Epithelial cell of esophagus (primary cell): ENCODE data around the gene EHMT1.

Experiments used
- DNase-seq: peaks from one replicate; pipeline ENCODE4 v3.0.0; 2010; ENCODE audit warnings: low read depth
- H3K4me3 ChIP-seq: 2 replicates; pipeline ENCODE4 v1.5.1; 2011; ENCODE audit warnings: mild to moderate bottlenecking, low read length, control low read depth
- TF ChIP-seq, protein P1 (sequence below): IDR thresholded peaks from 2 replicates; pipeline ENCODE4 v1.5.1; 2011; ENCODE audit warnings: low read depth, mild to moderate bottlenecking, low read length, control low read depth, inconsistent platforms; ENCODE audit not compliant: insufficient read depth; ENCODE audit errors: missing control alignments

EHMT1 gene

DNA sequence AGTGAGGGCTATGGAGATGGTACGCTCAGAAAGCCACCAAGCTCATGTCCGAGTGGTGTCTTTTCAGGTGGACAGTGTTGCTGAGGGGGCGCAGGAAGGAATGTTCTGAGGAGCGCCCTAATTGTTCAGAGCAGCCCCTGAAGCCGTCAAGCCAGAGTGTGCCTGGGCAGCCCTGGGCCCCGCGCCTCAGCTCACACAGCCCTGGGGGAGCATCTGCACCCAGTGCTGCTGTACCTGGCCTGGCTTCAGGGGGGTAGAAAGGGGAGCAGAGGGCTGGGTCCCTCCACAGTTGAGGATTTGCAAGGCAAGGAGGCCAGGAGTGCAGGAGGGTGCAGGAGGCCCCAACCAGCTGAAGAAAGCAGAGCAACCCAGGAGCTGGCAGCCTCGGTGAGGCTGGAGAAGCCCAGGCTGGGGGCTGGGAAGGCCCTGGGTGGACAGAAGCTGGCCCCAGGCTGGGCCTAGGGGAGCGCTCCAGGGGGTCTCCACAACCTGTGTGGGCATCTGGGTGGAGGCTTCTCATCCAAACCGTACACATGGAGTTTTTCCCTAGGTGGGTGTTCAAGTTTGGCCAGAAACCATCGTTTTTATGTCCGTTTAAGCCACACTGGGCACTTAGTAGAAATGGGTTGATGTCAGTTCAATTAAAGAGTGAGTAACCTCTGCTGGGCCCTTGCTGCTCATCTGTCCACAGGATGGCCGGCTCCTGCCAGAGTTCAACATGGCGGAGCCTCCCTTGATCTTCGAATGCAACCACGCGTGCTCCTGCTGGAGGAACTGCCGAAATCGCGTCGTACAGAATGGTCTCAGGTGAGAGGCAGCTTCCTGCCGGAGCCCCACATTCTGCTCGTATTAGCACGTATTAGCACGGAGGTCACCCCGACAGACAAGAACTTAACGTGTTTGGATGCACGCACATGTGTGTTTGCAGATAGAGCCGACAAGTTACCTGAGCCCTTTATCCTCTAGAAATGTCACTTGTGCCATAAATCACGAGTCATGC, 196.8 kb downstream of the EHMT1 start:
- H3K4me3 ChIP-seq = no peak overlapping the region
- no peak for DNase-seq
- TF ChIP-seq, protein P1, sequence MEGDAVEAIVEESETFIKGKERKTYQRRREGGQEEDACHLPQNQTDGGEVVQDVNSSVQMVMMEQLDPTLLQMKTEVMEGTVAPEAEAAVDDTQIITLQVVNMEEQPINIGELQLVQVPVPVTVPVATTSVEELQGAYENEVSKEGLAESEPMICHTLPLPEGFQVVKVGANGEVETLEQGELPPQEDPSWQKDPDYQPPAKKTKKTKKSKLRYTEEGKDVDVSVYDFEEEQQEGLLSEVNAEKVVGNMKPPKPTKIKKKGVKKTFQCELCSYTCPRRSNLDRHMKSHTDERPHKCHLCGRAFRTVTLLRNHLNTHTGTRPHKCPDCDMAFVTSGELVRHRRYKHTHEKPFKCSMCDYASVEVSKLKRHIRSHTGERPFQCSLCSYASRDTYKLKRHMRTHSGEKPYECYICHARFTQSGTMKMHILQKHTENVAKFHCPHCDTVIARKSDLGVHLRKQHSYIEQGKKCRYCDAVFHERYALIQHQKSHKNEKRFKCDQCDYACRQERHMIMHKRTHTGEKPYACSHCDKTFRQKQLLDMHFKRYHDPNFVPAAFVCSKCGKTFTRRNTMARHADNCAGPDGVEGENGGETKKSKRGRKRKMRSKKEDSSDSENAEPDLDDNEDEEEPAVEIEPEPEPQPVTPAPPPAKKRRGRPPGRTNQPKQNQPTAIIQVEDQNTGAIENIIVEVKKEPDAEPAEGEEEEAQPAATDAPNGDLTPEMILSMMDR = no peak

DNA sequence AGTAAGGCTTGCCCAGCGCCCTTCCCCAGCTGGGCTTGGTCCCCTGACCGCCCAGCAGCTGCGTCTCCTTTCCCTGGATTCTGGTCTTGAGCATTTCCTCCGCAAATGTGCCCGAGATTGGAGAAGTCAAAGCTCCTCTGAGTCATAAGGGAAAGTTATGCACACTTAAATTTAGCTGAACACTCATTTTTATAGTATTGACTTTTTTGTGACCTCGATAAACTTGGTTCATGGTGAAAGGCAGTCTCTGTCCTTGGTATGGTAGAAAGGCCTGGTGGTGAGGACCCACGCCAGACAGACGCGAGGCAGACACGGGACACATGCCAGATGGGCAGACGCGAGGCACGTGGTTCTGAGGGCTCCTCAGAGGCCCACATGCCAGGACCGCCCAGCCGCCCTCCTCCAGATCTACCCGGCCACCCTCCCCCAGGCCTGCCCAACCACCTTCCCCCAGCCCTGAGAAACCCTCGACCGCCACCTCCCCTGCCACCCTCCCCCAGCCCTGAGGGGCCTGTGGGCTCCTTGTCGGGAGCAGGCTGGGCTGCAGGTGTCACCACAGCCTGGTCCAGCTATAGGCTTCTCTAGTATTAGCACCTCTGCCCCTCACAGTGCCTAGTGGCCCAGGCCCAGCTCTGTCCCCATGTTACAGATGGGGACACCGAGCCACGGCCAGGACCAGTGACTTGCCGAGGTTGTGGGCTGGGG, 197.9 kb downstream of the EHMT1 start:
- no peak for DNase-seq
- no peak overlapping the region for H3K4me3 ChIP-seq
- TF ChIP-seq, protein P1 = no peak

DNA sequence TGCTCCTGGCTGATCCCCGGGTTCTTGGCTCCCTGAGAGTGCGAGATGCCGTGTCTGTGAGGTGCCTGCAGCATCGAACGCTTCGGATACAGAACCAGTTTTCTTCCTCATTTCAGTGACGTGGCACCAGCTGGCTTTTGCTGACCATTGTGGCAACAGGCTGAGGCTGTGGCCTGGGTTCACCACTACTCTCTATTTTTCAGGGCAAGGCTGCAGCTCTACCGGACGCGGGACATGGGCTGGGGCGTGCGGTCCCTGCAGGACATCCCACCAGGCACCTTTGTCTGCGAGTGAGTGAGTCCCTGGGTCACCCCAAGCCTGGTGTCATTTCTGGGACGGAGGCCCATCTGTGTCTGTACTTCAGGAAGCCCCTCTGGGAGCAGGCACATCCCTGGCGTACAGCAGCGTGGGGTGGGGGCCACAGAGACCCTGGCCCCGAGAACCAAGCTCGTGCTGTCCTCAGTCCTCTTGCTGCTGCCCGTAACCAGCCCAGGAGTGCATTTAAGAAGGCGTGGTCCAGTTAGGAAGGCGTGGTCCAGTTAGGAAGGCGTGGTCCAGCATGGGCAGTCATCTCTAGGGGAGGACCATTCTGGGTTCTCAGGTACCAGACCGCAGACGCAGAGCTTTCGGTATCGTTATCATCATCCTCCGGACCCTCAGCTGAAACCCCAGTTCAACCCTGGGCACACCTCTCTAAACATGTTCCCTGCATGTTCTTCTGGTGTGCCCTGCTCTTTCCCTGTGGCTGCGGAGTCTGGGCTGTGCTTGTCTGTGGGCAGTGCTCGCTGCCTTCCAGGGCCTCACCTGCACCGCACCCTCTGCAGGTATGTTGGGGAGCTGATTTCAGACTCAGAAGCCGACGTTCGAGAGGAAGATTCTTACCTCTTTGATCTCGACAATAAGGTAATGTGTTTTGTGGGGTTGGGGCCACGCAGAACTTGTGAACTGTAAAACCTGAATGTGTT, 198.7 kb downstream of the EHMT1 start:
- TF ChIP-seq, protein P1 = no peak
- no peak for DNase-seq
- H3K4me3 ChIP-seq = no peak overlapping the region

DNA sequence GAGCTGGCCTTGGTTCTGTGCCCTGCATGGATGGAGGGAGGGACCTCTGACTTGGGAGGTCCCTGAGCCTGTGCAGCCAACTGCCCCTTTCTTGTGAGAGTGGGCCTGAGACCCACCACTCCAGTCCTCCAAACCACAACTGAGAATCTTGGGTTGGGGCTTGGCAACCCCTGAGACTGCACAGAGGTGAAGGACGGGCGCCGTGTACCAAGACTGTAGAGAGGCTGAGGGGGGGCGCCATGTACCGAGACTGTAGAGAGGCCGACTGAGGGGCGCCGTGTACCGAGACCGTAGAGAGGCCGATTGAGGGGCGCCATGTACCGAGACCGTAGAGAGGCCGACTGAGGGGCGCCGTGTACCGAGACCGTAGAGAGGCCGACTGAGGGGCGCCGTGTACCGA, 199.5 kb downstream of the EHMT1 start:
- DNase-seq = no peak
- H3K4me3 ChIP-seq = no peak overlapping the region
- TF ChIP-seq, protein P1 = no peak

DNA sequence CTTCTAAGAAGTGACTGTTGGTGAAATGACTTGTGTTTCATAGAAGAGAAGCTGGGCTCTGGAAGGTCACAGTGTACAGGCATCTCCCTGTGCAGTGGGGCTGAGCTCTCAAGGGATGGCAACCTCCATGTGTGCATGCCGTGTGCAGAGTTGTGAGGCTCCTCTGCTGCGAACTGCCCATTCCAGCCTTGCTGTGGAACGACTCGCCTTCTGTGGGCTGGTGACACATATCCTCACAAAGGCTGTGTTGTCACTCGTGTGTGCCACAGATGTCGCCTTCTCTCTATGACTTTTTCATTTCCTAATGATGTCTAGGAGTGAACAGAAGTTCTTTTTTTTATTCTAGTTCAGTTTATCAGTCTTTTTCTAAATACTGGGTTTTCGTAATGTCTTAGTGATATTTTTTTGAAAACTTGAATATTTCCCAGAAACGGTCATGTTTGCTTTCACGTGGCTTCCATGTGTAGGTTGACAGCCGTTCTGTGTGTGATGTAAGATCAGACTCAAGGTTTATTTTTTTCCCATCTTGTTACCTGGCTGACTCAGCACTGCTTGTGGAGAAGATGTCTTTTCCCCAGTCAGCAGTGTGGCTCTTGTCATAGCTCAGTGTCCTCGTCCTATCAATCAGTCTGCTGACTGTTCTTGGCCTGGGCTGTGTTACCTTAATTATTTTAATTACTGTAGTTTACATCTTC, 201.5 kb downstream of the EHMT1 start:
- no peak overlapping the region for H3K4me3 ChIP-seq
- TF ChIP-seq, protein P1 = no peak
- no peak for DNase-seq
